ENCODE data around the gene NAV2.

Gene NAV2

GRCh38 chr11:19966927-19967326 lies 254.3 kb downstream of the NAV2 start (continued):
- no peak for TF ChIP-seq PATZ1 (CRISPR knock-in tag; IDR thresholded peaks at IDR 0.05; ENCODE audit: borderline replicate concordance)

GRCh38 chr11:19967787-19968186 lies 255.2 kb downstream of the NAV2 start:
- no peak for TF ChIP-seq ZFP30 (CRISPR knock-in tag; IDR thresholded peaks at IDR 0.05)
- TF ChIP-seq CSDC2 (CRISPR knock-in tag; IDR thresholded peaks at IDR 0.05): no peak
- TF ChIP-seq BACH2 (CRISPR knock-in tag; IDR thresholded peaks at IDR 0.05; ENCODE audit: borderline replicate concordance): no peak
- TF ChIP-seq PPARA (CRISPR knock-in tag; IDR thresholded peaks at IDR 0.05; ENCODE audit: borderline replicate concordance): no peak
- TF ChIP-seq ZNF70 (CRISPR knock-in tag; IDR thresholded peaks at IDR 0.05): no peak
- no peak for TF ChIP-seq ZNF8 (CRISPR knock-in tag; IDR thresholded peaks at IDR 0.05)
- no peak for TF ChIP-seq RARB (CRISPR knock-in tag; IDR thresholded peaks at IDR 0.05)
- TF ChIP-seq CSRNP3 (CRISPR knock-in tag; IDR thresholded peaks at IDR 0.05): no peak
- no peak for TF ChIP-seq ZNF565 (CRISPR knock-in tag; conservative IDR thresholded peaks at IDR 0.05; ENCODE audit: low read depth)
- TF ChIP-seq ZFP3 (CRISPR knock-in tag; IDR thresholded peaks at IDR 0.05): no peak
- no peak for TF ChIP-seq SNAI2 (CRISPR knock-in tag; IDR thresholded peaks at IDR 0.05)
- TF ChIP-seq ISL1 (CRISPR knock-in tag; IDR thresholded peaks at IDR 0.05): no peak
- no peak for TF ChIP-seq GLIS3 (CRISPR knock-in tag; IDR thresholded peaks at IDR 0.05)
- no peak for TF ChIP-seq PATZ1 (CRISPR knock-in tag; IDR thresholded peaks at IDR 0.05; ENCODE audit: borderline replicate concordance)
- TF ChIP-seq, protein P1, sequence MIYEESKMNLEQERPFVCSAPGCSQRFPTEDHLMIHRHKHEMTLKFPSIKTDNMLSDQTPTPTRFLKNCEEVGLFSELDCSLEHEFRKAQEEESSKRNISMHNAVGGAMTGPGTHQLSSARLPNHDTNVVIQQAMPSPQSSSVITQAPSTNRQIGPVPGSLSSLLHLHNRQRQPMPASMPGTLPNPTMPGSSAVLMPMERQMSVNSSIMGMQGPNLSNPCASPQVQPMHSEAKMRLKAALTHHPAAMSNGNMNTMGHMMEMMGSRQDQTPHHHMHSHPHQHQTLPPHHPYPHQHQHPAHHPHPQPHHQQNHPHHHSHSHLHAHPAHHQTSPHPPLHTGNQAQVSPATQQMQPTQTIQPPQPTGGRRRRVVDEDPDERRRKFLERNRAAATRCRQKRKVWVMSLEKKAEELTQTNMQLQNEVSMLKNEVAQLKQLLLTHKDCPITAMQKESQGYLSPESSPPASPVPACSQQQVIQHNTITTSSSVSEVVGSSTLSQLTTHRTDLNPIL (CRISPR knock-in tag; IDR thresholded peaks at IDR 0.05; ENCODE audit: low read depth): no peak
- no peak for TF ChIP-seq TCF4 (CRISPR knock-in tag; IDR thresholded peaks at IDR 0.05; ENCODE audit: borderline replicate concordance)
- no peak for TF ChIP-seq TOX (CRISPR knock-in tag; IDR thresholded peaks at IDR 0.05; ENCODE audit: borderline replicate concordance)
- TF ChIP-seq POU6F1 (CRISPR knock-in tag; IDR thresholded peaks at IDR 0.05; ENCODE audit: borderline replicate concordance, low read depth): no peak
- TF ChIP-seq ARNTL (CRISPR knock-in tag; IDR thresholded peaks at IDR 0.05; ENCODE audit: borderline replicate concordance, low read depth): no peak
- no peak for TF ChIP-seq ESRRG (CRISPR knock-in tag; IDR thresholded peaks at IDR 0.05)
- no peak for ATAC-seq

DNA sequence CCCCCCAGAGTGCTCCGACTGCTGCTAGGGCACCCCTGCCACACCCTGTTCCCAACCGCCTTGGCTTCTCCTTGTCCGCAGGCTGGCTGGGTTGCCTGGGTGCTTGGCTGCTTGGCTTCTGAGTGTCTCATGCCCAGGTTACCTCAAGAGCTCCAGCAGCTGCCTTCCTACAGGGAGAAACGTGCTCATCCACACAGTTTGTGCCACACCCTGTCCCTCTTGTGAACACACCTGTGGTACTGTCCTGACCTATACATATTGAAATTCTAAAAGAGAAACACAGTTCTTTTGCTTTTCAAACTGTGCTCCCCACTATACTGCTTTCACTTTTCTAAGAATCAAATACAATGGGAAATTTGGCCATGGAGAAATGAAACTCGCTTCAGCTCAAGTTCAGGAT lies 256.2 kb downstream of the NAV2 start:
- no peak for ATAC-seq
- TF ChIP-seq PATZ1 (CRISPR knock-in tag; IDR thresholded peaks at IDR 0.05; ENCODE audit: borderline replicate concordance): no peak
- no peak for TF ChIP-seq TCF4 (CRISPR knock-in tag; IDR thresholded peaks at IDR 0.05; ENCODE audit: borderline replicate concordance)
- TF ChIP-seq CSRNP3 (CRISPR knock-in tag; IDR thresholded peaks at IDR 0.05): no peak
- TF ChIP-seq, protein P1 (CRISPR knock-in tag; IDR thresholded peaks at IDR 0.05; ENCODE audit: low read depth): no peak
- TF ChIP-seq ESRRG (CRISPR knock-in tag; IDR thresholded peaks at IDR 0.05): no peak
- no peak for TF ChIP-seq OSR1 (CRISPR knock-in tag; IDR thresholded peaks at IDR 0.05)
- TF ChIP-seq TSHZ2 (CRISPR knock-in tag; IDR thresholded peaks at IDR 0.05): no peak
- no peak for TF ChIP-seq GLIS3 (CRISPR knock-in tag; IDR thresholded peaks at IDR 0.05)

Measured in SK-N-SH treated with all-trans-retinoic acid at 6 μM for 48 hours (cell line).